HepG2 (cell line): ENCODE measurements around the gene DSG2. TPM values are rescaled to one million over a fixed set of nuclear protein-coding genes. Genes with fewer than 3 reads are reported as not detected.
A peak's percentile ranks its signal among the peaks of the same experiment; 100 is the strongest.

Experiments
- ARNT2 ChIP-seq: sonication (generic); formaldehyde crosslinking; IDR thresholded peaks from 2 replicates; pipeline ENCODE4 v1.8.0; 2022; ENCODE audit warnings: mild to moderate bottlenecking, low read depth, missing genetic modification reagents, moderate library complexity
- CHD4 ChIP-seq: fragments of 200-600 bp; sonication (generic); IDR thresholded peaks from 2 replicates; pipeline ENCODE4 v1.7.0; 2017; ENCODE audit warnings: mild to moderate bottlenecking, low read length, borderline replicate concordance
- CSRNP1 ChIP-seq: sonication (generic); formaldehyde crosslinking; IDR thresholded peaks from 2 replicates; pipeline ENCODE4 v1.8.1; 2023; ENCODE audit warnings: mild to moderate bottlenecking, missing genetic modification reagents
- FOXO4 ChIP-seq: sonication (generic); formaldehyde crosslinking; conservative IDR thresholded peaks from 2 replicates; pipeline ENCODE4 v1.8.1; 2023; ENCODE audit warnings: missing genetic modification reagents
- GFI1 ChIP-seq: sonication (generic); formaldehyde crosslinking; IDR thresholded peaks from 2 replicates; pipeline ENCODE4 v1.5.0; 2020; ENCODE audit warnings: missing genetic modification reagents, mild to moderate bottlenecking, borderline replicate concordance
- HDAC2 ChIP-seq: sonication (generic); formaldehyde crosslinking; IDR thresholded peaks from 2 replicates; pipeline ENCODE4 v1.4.0; 2020; ENCODE audit warnings: missing genetic modification reagents
- HIC2 ChIP-seq: sonication (generic); formaldehyde crosslinking; IDR thresholded peaks from 2 replicates; pipeline ENCODE4 v1.9.0; 2022; ENCODE audit warnings: low read depth, missing genetic modification reagents
- KLF15 ChIP-seq: sonication (generic); formaldehyde crosslinking; IDR thresholded peaks from 2 replicates; pipeline ENCODE4 v1.8.1; 2023; ENCODE audit warnings: borderline replicate concordance, mild to moderate bottlenecking, inconsistent platforms, missing genetic modification reagents, mixed read lengths
- MIER3 ChIP-seq: IDR thresholded peaks from 2 replicates; pipeline ENCODE4 v1.6.1; 2016; ENCODE audit warnings: missing compliant biosample characterization, borderline replicate concordance
- MXD4 ChIP-seq: IDR thresholded peaks from 2 replicates; pipeline ENCODE4 v1.6.1; 2016; ENCODE audit warnings: mild to moderate bottlenecking, missing biosample characterization, missing genetic modification reagents
- NFE2L2 ChIP-seq: fragments of 150-350 bp; IDR thresholded peaks from 2 replicates; pipeline ENCODE4 v1.6.1; 2014; ENCODE audit warnings: low read length
- NFIB ChIP-seq: sonication (generic); formaldehyde crosslinking; IDR thresholded peaks from 2 replicates; pipeline ENCODE4 v1.9.0; 2021; ENCODE audit warnings: missing genetic modification reagents, mild to moderate bottlenecking, borderline replicate concordance
- PAF1 ChIP-seq: IDR thresholded peaks from 2 replicates; pipeline ENCODE4 v1.6.1; 2016; ENCODE audit warnings: missing genetic modification reagents, missing compliant biosample characterization
- PBX3 ChIP-seq: sonication (generic); formaldehyde crosslinking; IDR thresholded peaks from 2 replicates; pipeline ENCODE4 v1.8.1; 2023; ENCODE audit warnings: missing genetic modification reagents, inconsistent platforms, borderline replicate concordance
- SIN3A ChIP-seq: IDR thresholded peaks from 2 replicates; pipeline ENCODE4 v1.6.1; 2011; ENCODE audit warnings: low read depth, mild to moderate bottlenecking, control low read depth, low read length, borderline replicate concordance
- SMAD3 ChIP-seq: sonication (generic); formaldehyde crosslinking; IDR thresholded peaks from 2 replicates; pipeline ENCODE4 v1.4.0; 2020; ENCODE audit warnings: missing genetic modification reagents
- TRIM24 ChIP-seq: sonication (generic); formaldehyde crosslinking; IDR thresholded peaks from 2 replicates; pipeline ENCODE4 v1.8.0; 2022; ENCODE audit warnings: mild to moderate bottlenecking, missing genetic modification reagents
- ZKSCAN5 ChIP-seq: sonication (generic); formaldehyde crosslinking; IDR thresholded peaks from 2 replicates; pipeline ENCODE4 v1.5.1; 2020; ENCODE audit warnings: mild to moderate bottlenecking, missing genetic modification reagents
- ZNF414 ChIP-seq: sonication (generic); formaldehyde crosslinking; IDR thresholded peaks from 2 replicates; pipeline ENCODE4 v1.5.0; 2020; ENCODE audit warnings: missing genetic modification reagents
- ZNF577 ChIP-seq: sonication (generic); formaldehyde crosslinking; IDR thresholded peaks from 2 replicates; pipeline ENCODE4 v1.4.0; 2020; ENCODE audit warnings: mild to moderate bottlenecking, low read depth, missing genetic modification reagents, borderline replicate concordance
- ZNF704 ChIP-seq: sonication (generic); formaldehyde crosslinking; IDR thresholded peaks from 2 replicates; pipeline ENCODE4 v1.8.1; 2023; ENCODE audit warnings: mild to moderate bottlenecking, inconsistent platforms, moderate library complexity, missing genetic modification reagents, borderline replicate concordance
- ZNF761 ChIP-seq: sonication (generic); formaldehyde crosslinking; conservative IDR thresholded peaks from 2 replicates; pipeline ENCODE4 v1.4.0; 2020; ENCODE audit warnings: mild to moderate bottlenecking, missing genetic modification reagents
- ZSCAN30 ChIP-seq: sonication (generic); formaldehyde crosslinking; IDR thresholded peaks from 2 replicates; pipeline ENCODE4 v1.5.0; 2020; ENCODE audit warnings: mild to moderate bottlenecking, missing genetic modification reagents
- polyA plus RNA-seq, 8 experiments: library from polyadenylated mRNA; depleted of rRNA in 3 of 8; stranded (reverse) in 7 of 8; unstranded in 1 of 8; fragments of >200 nt; fragmentation: Illumina TruSeq in 4 of 8; extraction: Trizol in 4 of 8; gene quantifications; 2 replicates each; pipeline versions ENCODE4 v1.2.1 to v1.2.3, GENCODE V29; 2011 to 2016; ENCODE audit warnings: low read depth in 4 of 8, missing spikeins in 1 of 8, mixed read lengths in 1 of 8; ENCODE audit not compliant: insufficient read depth in 1 of 8
- total RNA-seq, 5 experiments: library from RNA; depleted of rRNA; stranded (reverse); fragments of >200 nt; fragmentation: Illumina TruSeq; extraction: Trizol; gene quantifications; 2 replicates each; pipeline ENCODE4 v1.2.3, GENCODE V29; 2016; ENCODE audit warnings: low read depth in 1 of 5

DSG2 gene
- total and polyA plus RNA-seq, 2 of the 13 experiments (the other 11 are each of a cell fraction or from before 2014, with no cell fraction given): 23.3 to 66.7 TPM

- TF ChIP-seq ZNF704 (CRISPR knock-in tag) (no peak), NFE2L2 (no peak), CSRNP1 (CRISPR knock-in tag) (no peak), ZKSCAN5 (CRISPR knock-in tag) (peak; percentile 82; the same call in 1 of the 2 replicates), ZNF414 (CRISPR knock-in tag) (no peak), TRIM24 (CRISPR knock-in tag) (no peak), PAF1 (no peak), ZNF761 (CRISPR knock-in tag) (0 out of 2 replicates have a peak, but pooled peaks have one; percentile 28), FOXO4 (no peak), ZSCAN30 (CRISPR knock-in tag) (0 out of 2 replicates have a peak, but pooled peaks have one; percentile 33), ARNT2 (CRISPR knock-in tag) (no peak), MXD4 (CRISPR knock-in tag) (no peak), CHD4 (no peak), HDAC2 (CRISPR knock-in tag) (peak; percentile 81), KLF15 (CRISPR knock-in tag) (no peak), GFI1 (CRISPR knock-in tag) (peak; percentile 41; the same call in 1 of the 2 replicates), PBX3 (CRISPR knock-in tag) (no peak), MIER3 (CRISPR knock-in tag) (peak; percentile 44; the same call in 1 of the 2 replicates), HIC2 (CRISPR knock-in tag) (no peak), SIN3A (no peak), SMAD3 (CRISPR knock-in tag) (no peak), ZNF577 (CRISPR knock-in tag) (no peak), NFIB (CRISPR knock-in tag) (no peak)
Measured at GRCh38 chr18:31558567-31558966, 60.6 kb downstream of the DSG2 start (continued).
